Motor neuron (in vitro differentiated cells): Measurements from ENCODE around the gene AFAP1L2. TPM values are rescaled to one million over a fixed set of nuclear protein-coding genes. Genes with fewer than 3 reads are reported as not detected.

Experiments used
- ATAC-seq, 8 experiments: fragments of 200-7000 bp; cut with Tn5 transposase; replicated peaks in 6 of 8; 2 replicates each; pipeline ENCODE4 v1.8.0; 2021; ENCODE audit warnings: mild to moderate bottlenecking in 8 of 8, moderate library complexity in 8 of 8
- H3K27ac ChIP-seq, 2 donors: fragments of 250-450 bp; sonication (Bioruptor Pico); 2 replicates each; pipeline ENCODE4 v1.9.0; 2021; ENCODE audit warnings: antibody characterized with exemption in 2 of 2, mild to moderate bottlenecking in 2 of 2, moderate library complexity in 1 of 2
- H3K4me1 ChIP-seq, 2 donors: fragments of 250-450 bp; sonication (Bioruptor Pico); replicated peaks in 1 of 2; 2 replicates each; pipeline ENCODE4 v1.6.1; 2021; ENCODE audit warnings: antibody characterized with exemption in 2 of 2, mild to moderate bottlenecking in 2 of 2, moderate library complexity in 1 of 2
- H3K4me3 ChIP-seq, 5 donors: fragments of 250-450 bp; sonication (Bioruptor Pico); 2 replicates each; pipeline ENCODE4 v1.9.0; 2021; ENCODE audit warnings: antibody characterized with exemption in 5 of 5, mild to moderate bottlenecking in 5 of 5, moderate library complexity in 4 of 5
- WGBS, 10 experiments: fragments of 450-650 bp; shearing (Covaris generic); methylation state at CpG; one replicate each; pipeline ENCODE4 v1.0.0; 2022; 5-methylcytosine and 5-hydroxymethylcytosine counted together
- in situ Hi-C, 9 experiments: fragments of 400-800 bp; cut with MboI; loops; one replicate each; pipeline ENCODE4 v1.15.0; 2021; ENCODE audit warnings: low sequenced_read_pairs in 9 of 9, low pct_unique_long_range_greater_than_20kb in 2 of 9; ENCODE audit not compliant: unreplicated experiment in 9 of 9
- total RNA-seq, 8 experiments: library from RNA; unstranded; fragments of 300-600 nt; gene quantifications; 2 replicates each; pipeline versions ENCODE4 v1.2.3 to v1.2.4, GENCODE V29; 2022

Gene AFAP1L2
- total RNA-seq, 8 experiments from 2014 or later, result 3.6 to 111 (median 16.4) TPM

- H3K27ac ChIP-seq, result no peak overlapping the region
- 70 to 100% (median 100%) methylated on average over 1 to 3 of the region's 4 CpGs; no CpG with 5 or more reads in 4 of the 10 experiments for WGBS, 10 experiments
- no peak for ATAC-seq
- no peak overlapping the region for H3K4me3 ChIP-seq
- peaks cover 16 to 17% of the 10 kb centered on the region in 2 donors for H3K4me1 ChIP-seq
- in situ Hi-C loops, result no loop called here
Measured at GRCh38 chr10:114363745-114364454, 40.4 kb downstream of the AFAP1L2 start.

GRCh38 chr10:114362826-114363355 is 41.4 kb downstream of the AFAP1L2 start:
- Histone ChIP-seq H3K4me3 (no peak overlapping the region), H3K4me1 (peaks cover 14 to 17% of the 10 kb centered on the region in 2 donors), H3K27ac (no peak overlapping the region)
- 62 to 100% (median 81%) methylated on average over 1 to 8 of the region's 16 CpGs; no CpG with 5 or more reads in 3 of the 10 experiments for WGBS, 10 experiments
- in situ Hi-C loops, result no loop called here
- ATAC-seq, result no peak

- Histone ChIP-seq H3K4me3 (no peak overlapping the region), H3K4me1 (peaks cover 0 to 6% of the 10 kb centered on the region in 2 donors), H3K27ac (no peak overlapping the region)
- in situ Hi-C loops, result no loop called here
- peak in 1 of 8 experiments; percentile 56 for ATAC-seq
- WGBS, 10 experiments, result 56 to 100% (median 80%) methylated on average over 1 to 2 of the region's 2 CpGs; no CpG with 5 or more reads in 3 of the 10 experiments
Measured at GRCh38 chr10:114359953-114360345, 44.4 kb downstream of the AFAP1L2 start.

GRCh38 chr10:114359041-114359952 is 45.0 kb downstream of the AFAP1L2 start:
- 61 to 97% (median 87%) methylated on average over 1 to 3 of the region's 3 CpGs; no CpG with 5 or more reads in 2 of the 10 experiments for WGBS, 10 experiments
- H3K4me1 ChIP-seq, result peaks cover 0 to 6% of the 10 kb centered on the region in 2 donors
- in situ Hi-C loops, result no loop called here
- ATAC-seq, result peak in 2 of 8 experiments; percentile 34 to 74
- no peak overlapping the region for H3K27ac ChIP-seq
- no peak overlapping the region for H3K4me3 ChIP-seq

- Histone ChIP-seq H3K27ac (no peak overlapping the region), H3K4me1 (peaks cover 0 to 6% of the 10 kb centered on the region in 2 donors), H3K4me3 (no peak overlapping the region)
- ATAC-seq, result peak in 3 of 8 experiments; percentile 64 to 79 (median 65)
- 0 to 80% (median 60%) methylated on average over 1 to 2 of the region's 2 CpGs; no CpG with 5 or more reads in 5 of the 10 experiments for WGBS, 10 experiments
- in situ Hi-C loops, result no loop called here
Measured at GRCh38 chr10:114357515-114357996, 46.7 kb downstream of the AFAP1L2 start.

- H3K27ac ChIP-seq, result no peak overlapping the region
- in situ Hi-C loops, result no loop called here
- H3K4me1 ChIP-seq, result peaks cover 0 to 6% of the 10 kb centered on the region in 2 donors
- 0 to 95% (median 38%) methylated on average over 1 to 3 of the region's 3 CpGs for WGBS, 10 experiments
- ATAC-seq, result peak in 3 of 8 experiments; percentile 39 to 58 (median 56)
- no peak overlapping the region for H3K4me3 ChIP-seq
Measured at GRCh38 chr10:114356751-114357514, 47.4 kb downstream of the AFAP1L2 start.

- 9 to 100% (median 85%) methylated on average over 2 to 4 of the region's 4 CpGs for WGBS, 10 experiments
- Histone ChIP-seq H3K4me3 (no peak overlapping the region), H3K4me1 (peaks cover 3 to 8% of the 10 kb centered on the region in 2 donors), H3K27ac (no peak overlapping the region)
- ATAC-seq, result no peak
- in situ Hi-C loops, result no loop called here
Measured at GRCh38 chr10:114356126-114356525, 48.2 kb downstream of the AFAP1L2 start.

GRCh38 chr10:114353383-114353782 is 50.9 kb downstream of the AFAP1L2 start:
- no peak overlapping the region for H3K4me3 ChIP-seq
- in situ Hi-C loops, result no loop called here
- H3K27ac ChIP-seq, result no peak overlapping the region
- 18 to 100% (median 67%) methylated on average over 1 to 2 of the region's 2 CpGs; no CpG with 5 or more reads in 4 of the 10 experiments for WGBS, 10 experiments
- ATAC-seq, result no peak
- H3K4me1 ChIP-seq, result peaks cover 10 to 13% of the 10 kb centered on the region in 2 donors

- in situ Hi-C loops, result no loop called here
- 66 to 100% (median 93%) methylated on average over 2 to 7 of the region's 9 CpGs; no CpG with 5 or more reads in 1 of the 10 experiments for WGBS, 10 experiments
- H3K4me1 ChIP-seq, result peaks cover 10 to 13% of the 10 kb centered on the region in 2 donors
- peak in 1 of 8 experiments; percentile 7 for ATAC-seq
- no peak overlapping the region for H3K4me3 ChIP-seq
- no peak overlapping the region for H3K27ac ChIP-seq
Measured at GRCh38 chr10:114352653-114353298, 51.5 kb downstream of the AFAP1L2 start.

- Histone ChIP-seq H3K4me1 (peaks cover 10 to 13% of the 10 kb centered on the region in 2 donors), H3K4me3 (no peak overlapping the region), H3K27ac (no peak overlapping the region)
- peak in 5 of 8 experiments; percentile 36 to 88 (median 74) for ATAC-seq
- 0 to 73% (median 8%) methylated on average over 1 to 8 of the region's 11 CpGs; no CpG with 5 or more reads in 2 of the 10 experiments for WGBS, 10 experiments
- in situ Hi-C loops, result no loop called here
Measured at GRCh38 chr10:114350751-114351150, 53.6 kb downstream of the AFAP1L2 start.

- in situ Hi-C loops, result no loop called here
- Histone ChIP-seq H3K27ac (no peak overlapping the region), H3K4me1 (peaks cover 10 to 13% of the 10 kb centered on the region in 2 donors), H3K4me3 (no peak overlapping the region)
- ATAC-seq, result no peak
- 65 to 100% (median 87%) methylated on average over 1 to 6 of the region's 6 CpGs; no CpG with 5 or more reads in 3 of the 10 experiments for WGBS, 10 experiments
Measured at GRCh38 chr10:114349522-114350215, 54.6 kb downstream of the AFAP1L2 start.
